T-cell (primary cell): ENCODE measurements around the gene AFDN. TPM values are rescaled to one million over a fixed set of nuclear protein-coding genes. Genes with fewer than 3 reads are reported as not detected.

ENCODE experiments used
- ATAC-seq, 4 experiments: fragments of 200-7000 bp in 3 of 4; fragments of 150-1000 bp in 1 of 4; cut with Tn5 transposase; replicated peaks in 1 of 4; 1 replicate in 3 of 4; 2 replicates in 1 of 4; pipeline ENCODE4 v1.10.0; 2021; ENCODE audit warnings: moderate library complexity in 3 of 4, mild to moderate bottlenecking in 2 of 4, moderate number of reproducible peaks in 1 of 4
- CTCF ChIA-PET, 2 donors: fragments of 300-600 bp; sonication (Branson Sonifier 250); formaldehyde crosslinking; loops; one replicate each; lab custom pipeline; 2022; ENCODE audit warnings: antibody characterized with exemption in 2 of 2; lab: Charles Lee
- POLR2A ChIA-PET, 2 donors: fragments of 300-600 bp; sonication (Branson Sonifier 250); formaldehyde crosslinking; loops; one replicate each; lab custom pipeline; 2022; ENCODE audit warnings: antibody characterized with exemption in 2 of 2; lab: Charles Lee
- DNase-seq, 35 experiments: peaks; one replicate each; pipeline versions ENCODE4 v3.0.0 to v3.0.0-alpha.2; 2013 to 2023
- H3K27ac ChIP-seq: one replicate; pipeline ENCODE4 v1.5.1; 2013; ENCODE audit warnings: low read length
- H3K27me3 ChIP-seq, 2 experiments: replicated peaks in 1 of 2; 1 replicate in 1 of 2; 2 replicates in 1 of 2; pipeline versions ENCODE4 v1.6.1 to v1.7.0; 2013; ENCODE audit warnings: low read length in 1 of 2, mixed read lengths in 1 of 2; ENCODE audit not compliant: control insufficient read depth in 2 of 2, insufficient read depth in 2 of 2; ENCODE audit errors: extremely low read depth in 1 of 2
- H3K36me3 ChIP-seq, 2 donors: 1 replicate in 1 of 2; 2 replicates in 1 of 2; pipeline versions ENCODE4 v1.6.1 to v1.7.0; 2013; ENCODE audit warnings: low read length in 1 of 2; ENCODE audit not compliant: control insufficient read depth in 2 of 2, insufficient read depth in 1 of 2; ENCODE audit errors: extremely low read depth in 1 of 2
- H3K4me1 ChIP-seq, 2 experiments: 1 replicate in 1 of 2; 2 replicates in 1 of 2; pipeline versions ENCODE4 v1.6.1 to v1.7.0; 2013; ENCODE audit warnings: low read length in 2 of 2, mixed read lengths in 1 of 2; ENCODE audit not compliant: insufficient read depth in 2 of 2, control insufficient read depth in 1 of 2; ENCODE audit errors: extremely low read depth in 1 of 2
- H3K4me3 ChIP-seq, 2 donors: 1 replicate in 1 of 2; 2 replicates in 1 of 2; pipeline versions ENCODE4 v1.5.1 to v1.7.0; 2013; ENCODE audit warnings: mild to moderate bottlenecking in 2 of 2, low read length in 1 of 2, moderate library complexity in 1 of 2; ENCODE audit not compliant: control insufficient read depth in 1 of 2; ENCODE audit errors: extremely low read depth in 1 of 2
- H3K9me3 ChIP-seq: 2 replicates; pipeline ENCODE4 v1.7.0; 2013
- H3K27ac Mint-ChIP-seq, 2 donors: one replicate each; pipeline ENCODE4 v1.8.0; 2020 to 2021; ENCODE audit warnings: mild to moderate bottlenecking in 2 of 2, mixed read lengths in 2 of 2
- H3K27me3 Mint-ChIP-seq, 2 donors: one replicate each; pipeline ENCODE4 v1.8.0; 2021 to 2022; ENCODE audit warnings: mixed read lengths in 2 of 2
- H3K36me3 Mint-ChIP-seq: one replicate; pipeline ENCODE4 v1.8.0; 2021; ENCODE audit warnings: mixed read lengths
- H3K4me1 Mint-ChIP-seq, 3 donors: one replicate each; pipeline ENCODE4 v1.8.0; 2020 to 2022; ENCODE audit warnings: mixed read lengths in 3 of 3, mild to moderate bottlenecking in 1 of 3
- H3K4me3 Mint-ChIP-seq, 3 donors: one replicate each; pipeline ENCODE4 v1.8.0; 2020 to 2022; ENCODE audit warnings: mild to moderate bottlenecking in 3 of 3, mixed read lengths in 3 of 3, moderate library complexity in 3 of 3
- H3K9me3 Mint-ChIP-seq, 3 donors: one replicate each; pipeline ENCODE4 v1.8.0; 2020 to 2022; ENCODE audit warnings: mixed read lengths in 3 of 3
- WGBS: methylation state at CpG from one replicate; pipeline ENCODE4 v1.1.5; 2013; ENCODE audit warnings: missing lambda C conversion rate; ENCODE audit not compliant: insufficient coverage; 5-methylcytosine and 5-hydroxymethylcytosine counted together
- total RNA-seq, 35 experiments: library from RNA in 6 of 35; stranded (reverse) in 6 of 35; fragments of 120-200 nt in 1 of 35; gene quantifications; one replicate each; pipeline versions ENCODE4 v1.2.1 to v1.2.4 and lab custom pipeline; 2013 to 2026

AFDN gene
- total RNA-seq, 5 donors from 2014 or later (not counting 1 experiment from before 2014, with no cell fraction given) = 10.6 to 30.3 (median 20.7) TPM

DNA sequence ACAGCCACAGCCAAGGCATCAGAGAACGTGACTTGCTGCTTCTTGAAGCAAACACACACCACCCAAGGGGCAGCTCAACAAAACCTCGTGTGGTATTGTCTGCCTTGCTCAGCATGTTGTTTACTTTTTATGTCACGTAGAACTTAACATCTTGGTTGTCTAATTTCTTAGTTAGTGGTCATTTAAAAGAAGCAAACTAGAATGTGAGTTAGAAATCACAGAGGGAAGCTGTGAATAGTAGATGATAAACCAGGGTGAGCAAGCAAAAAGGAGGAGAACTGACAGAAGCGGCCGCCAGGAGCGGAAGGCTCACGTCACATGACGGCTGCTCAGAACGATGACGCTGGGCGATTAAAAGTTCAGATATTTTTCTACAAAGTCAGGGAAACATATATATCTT, 119.3 kb downstream of the AFDN start:
- ChIA-PET POLR2A (no interaction called here), CTCF (no interaction called here)
- Histone ChIP-seq H3K9me3 (no peaks in the 10 kb centered on the region), H3K4me3 (no peak overlapping the region), H3K27ac (no peak overlapping the region), H3K4me1 (no peaks in the 10 kb centered on the region), H3K27me3 (no peaks in the 10 kb centered on the region), H3K36me3 (peaks cover 0 to 2% of the 10 kb centered on the region in 2 donors)
- H3K27me3 Mint-ChIP-seq = no peaks in the 10 kb centered on the region
- H3K27ac Mint-ChIP-seq = no peak overlapping the region
- 66% methylated on average over 2 of the region's 11 CpGs for WGBS
- H3K4me1 Mint-ChIP-seq = no peaks in the 10 kb centered on the region
- H3K4me3 Mint-ChIP-seq = no peak overlapping the region
- no peaks in the 10 kb centered on the region for H3K9me3 Mint-ChIP-seq
- no peak for ATAC-seq
- DNase-seq = no peak
- H3K36me3 Mint-ChIP-seq = peaks cover 14% of the 10 kb centered on the region

DNA sequence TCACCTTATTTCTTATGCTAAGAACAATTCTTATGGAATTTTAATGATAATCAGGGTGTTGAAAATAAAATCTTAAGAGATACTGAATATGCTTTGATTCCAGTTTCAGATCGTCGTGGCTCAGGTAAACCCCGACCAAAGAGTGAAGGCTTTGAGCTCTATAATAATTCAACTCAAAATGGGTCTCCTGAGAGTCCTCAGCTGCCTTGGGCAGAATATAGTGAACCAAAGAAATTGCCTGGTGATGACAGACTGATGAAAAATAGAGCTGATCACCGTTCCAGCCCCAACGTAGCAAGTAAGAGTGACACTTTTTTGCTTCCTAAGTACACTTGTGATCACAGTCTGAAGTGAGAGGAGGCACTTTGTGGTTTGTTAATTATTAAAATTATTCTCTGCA, 119.9 kb downstream of the AFDN start:
- no CpG with 5 or more reads among the region's 5 CpGs for WGBS
- ATAC-seq = no peak
- H3K9me3 Mint-ChIP-seq = no peaks in the 10 kb centered on the region

DNA sequence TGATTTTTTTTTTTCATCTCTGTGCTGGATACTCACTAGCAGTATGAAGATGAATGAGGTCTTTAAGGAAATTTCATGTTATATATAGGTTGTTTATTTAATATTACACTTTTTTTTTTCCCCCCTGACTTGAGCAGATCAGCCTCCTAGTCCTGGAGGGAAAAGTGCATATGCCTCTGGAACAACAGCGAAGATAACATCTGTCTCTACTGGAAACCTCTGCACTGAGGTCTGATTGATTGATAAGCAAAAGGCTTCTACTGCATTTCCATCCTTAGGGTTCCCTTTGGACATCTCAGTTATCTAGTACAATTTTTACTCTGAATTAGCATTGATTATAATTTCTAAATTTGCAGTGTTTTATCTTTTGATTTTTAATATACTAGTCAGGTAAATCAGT, 121.0 kb downstream of the AFDN start:
- no peak for ATAC-seq
- ChIA-PET CTCF (no interaction called here), POLR2A (no interaction called here)
- no CpG with 5 or more reads among the region's 1 CpG for WGBS
- Histone ChIP-seq H3K27ac (no peak overlapping the region), H3K36me3 (peaks cover 0 to 2% of the 10 kb centered on the region in 2 donors), H3K9me3 (no peaks in the 10 kb centered on the region), H3K4me3 (no peak overlapping the region), H3K27me3 (no peaks in the 10 kb centered on the region), H3K4me1 (no peaks in the 10 kb centered on the region)
- Mint-ChIP-seq H3K27me3 (no peaks in the 10 kb centered on the region), H3K9me3 (no peaks in the 10 kb centered on the region), H3K4me1 (no peaks in the 10 kb centered on the region), H3K4me3 (no peak overlapping the region), H3K27ac (no peak overlapping the region), H3K36me3 (peaks cover 14% of the 10 kb centered on the region)
- DNase-seq = no peak

More for the DNA sequence above, 119.9 kb downstream of the AFDN start:
- Histone ChIP-seq H3K36me3 (peaks cover 0 to 2% of the 10 kb centered on the region in 2 donors), H3K4me3 (no peak overlapping the region), H3K27ac (no peak overlapping the region), H3K4me1 (no peaks in the 10 kb centered on the region), H3K9me3 (no peaks in the 10 kb centered on the region), H3K27me3 (no peaks in the 10 kb centered on the region)
- DNase-seq = no peak
- H3K27me3 Mint-ChIP-seq = no peaks in the 10 kb centered on the region
- H3K36me3 Mint-ChIP-seq = peaks cover 14% of the 10 kb centered on the region
- POLR2A ChIA-PET = no interaction called here
- H3K27ac Mint-ChIP-seq = no peak overlapping the region
- H3K4me3 Mint-ChIP-seq = no peak overlapping the region
- H3K4me1 Mint-ChIP-seq = no peaks in the 10 kb centered on the region
- CTCF ChIA-PET = no interaction called here

DNA sequence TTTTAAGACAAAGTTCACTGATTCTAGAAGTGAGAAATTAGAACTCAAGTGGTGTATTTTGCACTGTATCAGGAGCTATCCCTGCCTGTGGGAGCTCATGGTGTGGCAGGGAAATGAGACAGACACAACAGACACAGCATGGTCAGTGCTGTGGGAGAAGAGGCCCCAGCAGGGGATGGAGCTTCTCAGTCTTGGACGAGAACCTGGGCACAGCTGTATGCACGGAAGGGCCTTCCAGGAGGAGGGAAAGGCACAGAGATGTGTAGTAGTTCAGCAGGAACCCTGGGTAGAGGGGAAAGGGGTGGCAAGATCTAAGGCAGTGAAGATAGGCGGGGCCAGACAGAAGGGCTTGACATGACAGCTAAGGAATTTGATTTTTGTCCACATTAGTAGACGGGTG, 122.0 kb downstream of the AFDN start:
- POLR2A ChIA-PET = no interaction called here
- H3K27ac ChIP-seq = no peak overlapping the region
- no peaks in the 10 kb centered on the region for H3K27me3 ChIP-seq
- no peaks in the 10 kb centered on the region for H3K4me1 ChIP-seq
- no peaks in the 10 kb centered on the region for H3K9me3 ChIP-seq
- DNase-seq (no peak), ATAC-seq (no peak)
- peaks cover 0 to 2% of the 10 kb centered on the region in 2 donors for H3K36me3 ChIP-seq
- Mint-ChIP-seq H3K36me3 (peaks cover 12% of the 10 kb centered on the region), H3K27ac (no peak overlapping the region), H3K27me3 (no peaks in the 10 kb centered on the region), H3K9me3 (no peaks in the 10 kb centered on the region), H3K4me1 (no peaks in the 10 kb centered on the region), H3K4me3 (no peak overlapping the region)
- no peak overlapping the region for H3K4me3 ChIP-seq
- CTCF ChIA-PET = interaction anchor here in 1 of 2 donors (0.6 kb wide), 1 partner anchor 199 kb away, joined by 4 read pairs; no protein-coding TSS in a partner anchor
- WGBS = 80% methylated on average over 3 of the region's 4 CpGs

DNA sequence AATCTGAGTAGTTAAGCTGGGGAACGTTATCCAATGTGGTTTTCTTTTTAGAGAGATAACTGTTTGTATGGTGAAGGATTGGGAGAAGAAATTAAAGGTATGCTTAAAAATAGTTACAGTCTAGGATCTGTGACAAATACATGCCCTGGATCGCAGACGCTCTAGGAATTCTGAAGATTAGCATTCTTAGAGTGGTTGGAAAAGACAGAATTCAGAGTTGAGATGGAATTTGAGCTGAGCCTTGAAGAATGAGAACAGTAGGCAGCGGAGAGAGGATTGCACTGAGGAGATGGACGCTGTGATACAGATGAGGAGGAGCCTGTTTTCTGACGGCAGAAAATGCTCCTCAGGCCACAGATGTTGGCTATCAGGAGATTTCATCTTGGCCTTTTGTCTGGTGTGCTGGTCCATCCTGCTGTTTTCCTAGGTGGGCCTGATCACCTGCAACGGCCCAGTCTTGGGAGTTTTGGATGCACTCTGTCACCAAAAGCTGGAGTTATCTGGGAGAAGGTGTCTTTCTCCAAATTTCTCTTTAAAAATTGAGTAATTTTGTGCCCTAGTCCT, 122.5 kb downstream of the AFDN start:
- no peak for ATAC-seq
- POLR2A ChIA-PET = no interaction called here
- no peaks in the 10 kb centered on the region for H3K27me3 Mint-ChIP-seq
- Histone ChIP-seq H3K27ac (no peak overlapping the region), H3K4me3 (no peak overlapping the region), H3K9me3 (no peaks in the 10 kb centered on the region), H3K36me3 (peaks cover 0 to 2% of the 10 kb centered on the region in 2 donors), H3K27me3 (no peaks in the 10 kb centered on the region), H3K4me1 (no peaks in the 10 kb centered on the region)
- no peak for DNase-seq
- CTCF ChIA-PET = no interaction called here
- H3K36me3 Mint-ChIP-seq = peaks cover 12% of the 10 kb centered on the region
- H3K9me3 Mint-ChIP-seq = no peaks in the 10 kb centered on the region
- no peaks in the 10 kb centered on the region for H3K4me1 Mint-ChIP-seq
- H3K4me3 Mint-ChIP-seq = no peak overlapping the region
- H3K27ac Mint-ChIP-seq = no peak overlapping the region
- WGBS = 82% methylated on average over 6 of the region's 7 CpGs

DNA sequence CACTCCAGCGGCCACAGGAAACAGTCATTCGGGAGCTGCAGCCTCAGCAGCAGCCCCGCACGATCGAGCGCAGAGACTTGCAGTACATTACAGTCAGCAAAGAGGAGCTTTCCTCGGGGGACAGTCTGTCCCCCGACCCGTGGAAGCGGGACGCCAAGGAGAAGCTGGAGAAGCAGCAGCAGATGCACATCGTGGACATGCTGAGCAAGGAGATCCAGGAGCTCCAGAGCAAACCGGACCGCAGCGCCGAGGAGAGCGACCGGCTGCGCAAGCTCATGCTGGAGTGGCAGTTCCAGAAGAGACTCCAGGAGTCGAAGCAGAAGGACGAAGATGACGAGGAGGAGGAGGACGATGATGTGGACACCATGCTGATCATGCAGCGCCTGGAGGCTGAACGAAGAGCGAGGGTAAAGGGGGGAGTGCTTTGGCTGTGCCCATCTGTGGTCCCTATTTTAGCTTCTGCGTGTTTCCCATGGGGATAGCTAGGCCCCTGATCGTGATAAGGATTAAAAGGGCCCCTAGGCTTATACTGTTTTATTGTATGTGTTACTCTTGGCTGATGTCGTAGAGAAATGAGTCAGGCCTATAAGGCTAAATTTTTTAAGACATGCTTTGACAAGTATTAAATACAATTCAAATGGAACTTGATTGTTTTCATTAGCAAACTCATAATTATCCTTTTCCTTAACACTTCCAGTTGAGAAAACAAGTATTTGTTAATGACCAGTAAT, 125.2 kb downstream of the AFDN start:
- no peak for ATAC-seq
- H3K27me3 Mint-ChIP-seq = no peaks in the 10 kb centered on the region
- H3K36me3 Mint-ChIP-seq = peaks cover 14% of the 10 kb centered on the region
- H3K9me3 ChIP-seq = no peaks in the 10 kb centered on the region
- H3K4me3 Mint-ChIP-seq = no peak overlapping the region
- no peaks in the 10 kb centered on the region for H3K4me1 Mint-ChIP-seq
- CTCF ChIA-PET = no interaction called here
- no peak for DNase-seq
- H3K27ac ChIP-seq = no peak overlapping the region
- H3K27me3 ChIP-seq = no peaks in the 10 kb centered on the region
- no peaks in the 10 kb centered on the region for H3K9me3 Mint-ChIP-seq
- POLR2A ChIA-PET = no interaction called here
- peaks cover 0 to 2% of the 10 kb centered on the region in 2 donors for H3K36me3 ChIP-seq
- H3K4me1 ChIP-seq = no peaks in the 10 kb centered on the region
- H3K27ac Mint-ChIP-seq = no peak overlapping the region
- H3K4me3 ChIP-seq = no peak overlapping the region
- 92% methylated on average over 24 of the region's 29 CpGs for WGBS
